ENCODE measurements around the gene GRIP2.

The GRIP2 gene

DNA sequence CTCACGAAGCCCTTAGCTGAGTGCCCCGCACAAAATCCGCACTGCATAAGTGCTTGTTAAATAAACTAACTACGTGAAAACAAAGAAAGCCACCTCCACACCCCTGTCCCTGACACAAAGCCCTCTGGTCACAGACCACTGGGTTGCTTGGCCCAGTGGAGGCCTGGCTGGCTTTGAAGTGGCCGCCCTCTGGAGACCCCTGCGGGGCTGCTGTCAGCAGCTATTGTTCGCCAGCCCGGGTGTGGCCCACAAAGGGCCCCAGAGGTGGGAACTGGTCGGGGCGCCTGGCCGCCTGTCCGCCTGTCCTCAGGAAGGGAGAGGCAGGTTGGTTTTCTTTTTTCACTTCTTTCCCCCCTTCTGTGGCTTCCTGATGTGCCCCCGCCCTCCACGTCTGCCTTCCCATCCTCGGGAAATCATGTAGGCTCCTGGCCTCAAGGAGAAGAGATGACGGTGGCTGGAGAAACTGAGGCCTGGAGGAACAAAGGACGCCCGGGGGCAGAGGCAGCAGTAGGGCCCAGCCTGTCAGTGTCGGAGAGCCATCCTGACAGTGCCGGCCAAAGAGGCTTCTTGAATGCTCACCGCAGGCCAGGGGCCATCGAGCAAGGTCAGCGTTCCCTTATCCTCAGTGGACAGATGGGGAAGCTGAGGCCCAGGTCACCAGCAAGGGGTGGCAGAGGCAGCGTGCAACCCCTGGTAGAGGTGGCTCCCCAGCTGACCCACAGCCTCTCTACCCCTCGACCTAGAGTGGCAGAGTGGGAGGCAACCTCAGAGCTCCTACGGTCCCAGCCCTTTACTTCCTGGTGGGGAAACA, 76.6 kb downstream of the GRIP2 start:
- DNase-seq: no peak

DNA sequence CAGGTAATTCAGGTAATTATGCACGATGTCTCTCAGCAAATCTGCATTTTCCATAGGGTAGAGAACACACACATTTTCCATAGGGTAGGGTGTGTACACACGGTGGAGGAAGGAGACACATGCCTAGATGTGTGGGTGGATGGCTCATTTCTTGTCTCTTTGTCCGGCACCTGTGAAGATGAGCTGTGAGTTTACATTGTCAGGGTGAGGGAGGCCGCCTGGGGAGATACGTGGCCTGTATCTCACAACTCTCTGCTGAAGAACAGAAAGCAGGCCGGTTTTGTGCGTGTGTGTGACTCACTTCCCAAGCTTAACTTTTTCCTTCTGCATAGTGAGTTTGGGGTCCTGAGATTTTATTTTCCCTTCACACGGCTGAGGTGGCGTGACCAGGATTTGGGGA, 77.4 kb downstream of the GRIP2 start:
- no peak for DNase-seq

DNA sequence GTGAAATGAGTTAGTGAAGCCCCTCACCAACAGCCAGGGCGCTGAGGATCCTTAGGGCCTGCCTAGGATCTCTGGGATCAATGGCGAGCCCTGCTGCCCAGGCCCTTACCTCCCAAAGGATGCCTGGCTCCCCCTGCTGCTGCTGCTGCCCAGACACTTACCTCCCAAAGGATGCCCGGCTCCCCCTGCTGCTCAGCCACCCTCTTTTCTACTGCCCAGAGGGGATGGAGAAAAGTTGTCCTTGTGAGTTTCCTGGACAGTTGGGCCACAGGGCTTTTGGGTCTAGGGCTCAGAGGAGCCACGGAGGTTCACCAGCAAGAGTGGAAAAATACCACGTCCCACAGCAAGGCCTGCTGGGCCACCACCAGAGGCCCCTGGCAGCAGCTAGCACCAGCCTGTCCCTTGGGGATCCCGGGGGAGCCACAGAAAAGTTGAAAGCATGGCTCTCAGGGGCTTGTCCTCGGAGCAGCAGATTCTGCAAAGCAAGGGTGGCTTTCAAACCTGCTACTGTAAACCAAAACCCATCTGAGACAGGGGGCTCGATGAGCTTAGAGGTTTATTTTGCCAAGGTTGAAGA, 78.3 kb downstream of the GRIP2 start:
- DNase-seq: peak; percentile 26

DNA sequence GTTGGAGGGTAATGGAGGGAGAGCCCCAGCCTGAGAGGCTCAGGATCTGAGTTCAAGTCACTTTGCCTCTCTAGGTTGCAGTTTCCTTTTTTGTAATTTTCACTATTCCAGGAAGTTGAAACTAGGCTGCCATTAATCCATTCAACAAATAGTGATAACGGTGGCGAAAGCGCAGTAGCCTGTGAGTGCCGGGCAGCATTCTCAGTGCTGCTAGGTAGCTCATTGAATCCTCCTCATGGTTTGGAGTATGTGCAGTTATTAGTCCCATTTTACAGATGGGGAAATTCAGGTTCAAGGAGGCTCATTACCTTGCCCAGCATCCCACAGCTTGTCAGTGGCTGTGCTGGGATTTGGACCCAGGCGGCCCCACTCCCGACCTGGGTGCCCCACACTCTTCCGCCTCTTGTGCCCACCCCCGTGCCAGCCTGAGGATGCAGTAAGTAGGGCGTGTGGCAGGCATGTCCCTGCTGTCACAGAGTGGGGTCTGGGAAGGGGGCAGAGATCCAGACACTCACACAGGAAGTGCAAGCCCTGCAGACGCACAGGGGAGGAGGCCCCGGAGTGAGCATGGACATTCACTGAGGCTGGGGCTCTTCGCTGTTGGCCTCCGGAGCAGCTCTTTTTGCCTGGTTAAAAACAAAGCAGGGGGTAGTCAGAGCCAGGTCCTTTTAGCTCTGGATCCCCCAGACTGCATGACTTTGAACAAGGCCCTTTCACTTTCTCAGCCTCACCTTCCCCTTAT, 79.0 kb downstream of the GRIP2 start:
- no peak for DNase-seq

DNA sequence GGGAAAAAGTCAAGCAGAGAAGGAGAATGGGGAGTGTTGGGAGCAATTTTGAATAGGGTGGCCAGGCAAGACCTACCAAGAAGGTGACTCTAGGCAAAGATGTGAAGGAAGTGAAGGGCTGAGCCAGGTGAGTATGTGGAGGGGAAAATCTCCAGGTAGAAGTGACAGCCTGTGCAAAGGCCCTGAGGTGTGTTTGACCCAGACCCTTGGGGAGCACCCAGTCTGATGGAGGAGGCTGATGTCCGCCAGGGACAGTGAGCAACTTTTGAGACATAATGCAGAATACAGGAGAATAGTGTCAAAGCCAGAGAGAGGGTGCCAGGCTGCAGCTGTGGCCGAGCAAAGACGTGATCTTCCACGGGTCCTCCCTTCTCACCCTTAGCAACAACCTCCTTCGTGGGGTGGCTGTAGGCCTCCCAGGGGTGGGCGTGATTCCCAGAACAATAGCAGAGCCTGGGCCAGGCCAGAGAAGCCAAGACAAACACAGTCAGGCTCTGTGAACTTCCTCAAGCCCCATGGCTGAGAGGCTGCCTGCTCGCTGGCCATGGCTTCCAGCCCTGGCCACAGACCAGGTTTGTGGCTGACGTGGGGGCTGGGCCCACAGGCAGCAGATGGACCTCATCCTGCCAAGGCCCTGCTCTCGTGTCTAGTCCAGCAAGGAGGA, 79.7 kb downstream of the GRIP2 start:
- DNase-seq: no peak

DNA sequence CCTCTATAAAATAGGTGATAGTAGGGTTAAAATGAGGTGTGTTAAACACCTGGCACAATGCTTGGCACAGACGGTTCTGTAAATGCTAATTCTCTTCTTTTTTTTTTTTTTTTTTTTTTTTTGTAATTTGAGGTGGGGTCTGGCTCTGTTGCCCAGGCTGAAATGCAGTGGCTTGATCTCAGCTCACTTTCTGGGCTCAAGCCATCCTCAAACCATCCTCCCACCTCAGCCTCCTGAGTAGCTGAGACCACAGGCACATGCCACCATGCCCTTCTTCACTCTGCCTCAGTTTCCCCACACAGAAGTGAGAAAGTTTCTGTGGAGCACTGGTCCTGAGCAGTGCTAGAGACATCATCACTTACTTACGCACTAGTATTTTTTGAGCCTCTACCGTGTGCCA, 80.4 kb downstream of the GRIP2 start:
- DNase-seq: no peak

DNA sequence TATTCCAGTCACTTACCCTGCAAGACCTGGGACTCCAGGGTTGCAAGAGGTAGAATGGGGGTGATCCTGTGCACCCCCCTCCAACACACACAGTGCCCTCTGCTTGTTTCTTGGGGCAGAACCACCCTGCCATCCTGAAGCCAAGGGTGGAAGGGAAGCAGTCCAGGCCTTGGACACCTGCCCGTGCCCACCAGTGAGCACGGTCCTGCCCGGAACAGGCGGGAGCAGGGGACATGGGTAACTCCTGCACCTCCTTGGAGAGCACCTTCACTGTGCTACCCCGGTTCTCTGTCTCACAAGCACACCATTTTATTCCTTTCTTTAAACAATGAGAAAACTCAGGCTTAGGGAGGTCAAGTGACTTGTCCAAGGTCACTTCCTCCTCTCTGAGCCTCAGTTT, 80.8 kb downstream of the GRIP2 start:
- DNase-seq: no peak

DNA sequence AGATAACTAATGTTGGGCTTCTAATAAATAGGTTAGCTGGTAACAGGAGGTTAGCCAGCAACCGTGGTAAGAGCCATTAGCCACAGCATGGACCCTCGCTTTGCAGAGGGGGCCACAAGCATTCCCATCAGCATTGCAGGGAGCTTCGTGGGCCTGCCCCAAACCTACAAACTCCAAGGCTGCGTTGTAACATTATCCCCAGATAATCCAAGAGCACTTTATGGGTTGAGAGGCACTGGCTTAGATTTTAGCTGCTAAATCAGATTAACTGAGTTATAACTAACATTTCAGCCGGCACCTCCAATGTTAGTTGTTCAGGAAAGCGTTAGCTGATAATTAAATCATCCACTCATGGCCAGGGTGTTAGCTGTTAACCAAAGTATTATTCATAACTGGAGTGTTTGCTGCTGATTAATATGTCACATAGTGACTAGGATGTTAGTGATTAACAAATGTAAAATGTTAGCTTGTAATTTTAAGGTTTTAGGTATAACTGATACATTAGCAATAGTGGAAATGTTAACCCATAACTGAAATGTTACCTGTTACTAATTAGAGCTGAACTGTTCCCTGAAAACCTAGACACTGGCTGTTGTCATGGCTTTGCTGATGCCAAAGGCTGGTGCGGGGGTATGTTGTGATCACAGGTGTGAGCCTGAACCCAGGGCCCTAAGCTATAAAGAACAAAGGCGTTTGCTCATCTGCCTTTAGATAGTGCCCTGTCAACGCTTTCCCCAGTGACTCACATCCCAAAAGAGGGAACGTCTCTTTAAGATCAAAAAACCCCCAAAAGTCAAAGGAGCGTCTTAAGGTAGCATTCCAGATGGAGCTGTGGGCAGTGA, 81.5 kb downstream of the GRIP2 start:
- DNase-seq: no peak

DNA sequence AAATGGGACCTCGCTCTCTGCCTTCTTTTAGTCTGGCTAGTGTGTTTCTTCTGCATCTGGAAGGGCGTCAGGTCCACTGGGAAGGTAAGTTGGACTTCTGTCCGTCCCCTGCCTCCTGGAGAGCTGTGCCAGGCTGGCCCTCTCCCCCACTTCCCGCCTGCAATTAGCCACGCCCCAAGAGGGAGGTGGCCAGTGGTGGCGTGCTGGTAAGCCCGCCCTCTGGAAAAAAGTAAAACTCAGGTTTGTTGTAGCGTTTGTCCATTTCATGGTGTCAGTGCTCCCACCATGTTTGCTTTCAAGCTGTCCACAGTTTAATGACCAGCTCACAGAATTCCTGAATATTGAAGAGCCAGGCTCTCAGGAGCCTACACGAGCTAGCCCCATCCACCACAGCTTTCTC, 82.1 kb downstream of the GRIP2 start:
- no peak for DNase-seq

DNA sequence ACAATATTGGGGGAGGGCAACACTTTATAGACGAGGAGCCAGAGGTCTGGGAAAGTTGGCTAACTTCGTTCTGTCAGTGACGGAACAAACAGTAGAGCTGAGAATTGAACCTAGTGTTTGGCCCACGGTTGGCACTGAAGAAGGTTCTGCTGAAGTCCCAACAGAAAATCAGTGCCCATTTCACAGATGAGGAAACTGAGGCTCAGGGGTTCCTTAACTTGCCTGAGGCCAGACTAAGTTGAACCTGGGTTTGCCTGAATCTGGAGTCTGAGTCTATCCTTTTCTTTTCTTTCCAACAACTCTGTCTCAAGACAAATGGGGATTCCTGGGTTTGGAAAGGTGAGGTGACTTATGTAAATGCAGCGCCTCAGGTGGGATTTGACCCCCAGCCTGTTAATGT, 82.7 kb downstream of the GRIP2 start:
- no peak for DNase-seq

DNA sequence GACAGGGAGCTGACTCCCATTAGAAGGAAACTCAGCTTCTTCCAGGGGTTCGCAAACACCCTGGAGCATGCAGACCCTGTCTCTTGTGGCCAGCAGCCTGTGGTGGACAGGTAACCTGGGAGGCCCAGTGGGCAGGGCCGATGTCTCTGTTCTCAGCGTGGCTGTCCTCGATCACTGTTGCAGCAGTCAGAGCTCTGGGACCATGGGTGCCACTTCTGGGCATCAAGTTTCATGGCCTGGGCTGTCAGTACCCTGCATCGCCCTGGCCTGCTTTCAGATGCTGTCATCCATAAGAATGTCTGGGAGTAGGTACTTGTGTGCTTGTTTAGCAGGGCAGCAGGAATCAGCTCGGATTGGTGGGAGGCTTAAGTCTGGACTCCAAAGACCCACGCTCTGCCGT, 83.3 kb downstream of the GRIP2 start:
- no peak for DNase-seq

DNA sequence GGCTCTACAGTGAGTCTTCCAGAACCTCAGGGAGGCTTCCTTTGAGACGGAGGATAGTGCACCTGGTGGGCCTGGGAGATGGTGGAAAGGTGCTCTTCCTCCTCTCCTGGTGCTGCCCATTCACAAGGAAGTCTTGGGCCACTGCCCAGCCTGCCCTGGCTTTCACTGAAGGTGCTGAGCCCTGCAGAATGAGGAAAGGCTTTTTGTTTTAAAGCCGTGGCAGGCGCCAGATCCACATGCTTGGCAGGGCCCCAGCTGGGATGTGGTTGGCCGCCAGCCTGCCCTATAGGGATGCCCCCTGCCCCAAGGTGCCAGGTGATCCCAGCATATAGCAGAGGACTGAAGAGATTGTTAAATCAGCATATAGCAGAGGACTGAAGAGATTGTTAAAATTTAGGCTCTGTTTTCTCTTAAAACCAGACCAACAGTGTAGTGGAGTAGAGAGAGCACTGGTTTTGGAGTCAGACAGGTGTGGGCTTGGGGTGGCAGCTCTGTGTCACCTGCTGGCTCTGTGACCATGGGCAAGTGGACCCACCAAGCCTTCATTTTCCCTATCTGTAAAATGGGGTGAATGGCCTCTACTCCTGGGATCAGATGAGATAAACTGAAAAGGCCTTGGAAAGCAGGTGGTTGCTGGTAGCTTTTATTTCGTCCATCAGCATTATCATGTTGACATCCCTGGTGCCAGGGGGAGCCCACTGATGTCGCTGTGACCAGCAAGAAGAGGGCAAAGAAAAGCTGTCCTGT, 84.4 kb downstream of the GRIP2 start:
- DNase-seq: no peak

DNA sequence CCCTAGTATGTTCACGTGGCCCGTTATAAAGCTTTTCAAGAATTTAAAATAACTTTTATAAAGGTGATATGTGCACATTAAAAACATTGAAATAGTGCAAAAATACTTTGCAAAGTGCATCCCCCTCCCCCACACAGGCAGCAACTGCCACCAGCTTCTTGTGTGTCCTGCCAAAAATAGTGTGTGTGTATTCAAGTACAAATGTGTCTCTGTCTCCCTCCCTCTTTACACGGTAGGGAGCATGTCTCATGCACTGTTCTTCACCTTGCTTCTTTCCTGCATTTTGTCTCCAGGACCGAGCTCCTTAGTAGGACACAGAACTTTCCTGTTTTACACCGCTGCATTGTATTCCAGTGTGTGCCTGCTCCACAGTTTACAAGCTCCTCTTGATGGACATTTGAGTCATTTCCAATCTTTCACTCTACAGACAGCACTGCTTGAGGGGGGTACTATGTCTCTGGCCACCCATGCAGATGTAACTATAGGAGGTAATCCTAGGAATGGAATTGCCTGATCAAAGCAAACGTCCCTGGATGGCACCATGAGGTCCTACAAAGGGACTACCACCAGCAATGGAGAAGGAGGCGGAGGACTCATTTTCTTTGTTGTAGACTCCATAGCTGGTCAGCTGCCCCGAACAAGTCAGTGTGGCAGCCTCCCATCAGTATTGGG, 85.4 kb downstream of the GRIP2 start:
- DNase-seq: no peak

DNA sequence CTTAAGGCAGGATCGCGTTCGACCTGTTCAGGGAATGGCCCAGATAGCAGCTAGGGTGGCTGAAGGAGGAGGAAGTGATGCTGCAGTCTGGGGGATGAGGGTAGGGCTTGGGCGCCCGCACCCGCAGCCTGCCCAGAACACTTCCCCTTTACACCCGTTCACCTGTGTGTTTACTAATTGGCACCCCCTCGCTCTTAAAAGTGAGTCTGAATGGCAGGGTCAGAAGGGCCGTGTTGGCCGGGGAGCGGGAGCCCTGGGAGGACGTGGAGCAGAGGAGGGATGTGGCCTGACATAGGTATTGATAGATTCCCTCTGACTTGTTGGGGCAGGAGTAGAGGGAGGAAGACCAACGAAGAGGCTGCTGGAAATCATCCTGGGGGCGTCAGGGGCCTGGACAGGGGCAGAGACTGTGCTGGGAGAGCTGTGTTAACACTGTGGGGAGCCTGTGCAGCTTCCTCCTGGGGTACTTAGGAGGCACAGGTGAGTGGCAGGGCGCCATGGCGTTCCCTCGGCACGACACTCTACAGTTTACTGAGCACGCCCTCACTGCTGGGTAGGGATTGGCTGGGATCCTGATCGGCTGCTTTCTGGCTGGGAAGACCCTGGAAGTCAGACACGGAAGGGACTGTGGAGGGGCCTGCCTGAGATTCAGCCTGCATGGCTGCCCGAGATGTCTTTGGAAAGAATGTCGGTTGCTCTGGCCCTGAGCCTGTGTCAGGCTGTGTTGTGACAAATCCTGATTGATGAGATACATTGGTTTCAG, 86.1 kb downstream of the GRIP2 start:
- DNase-seq: no peak

DNA sequence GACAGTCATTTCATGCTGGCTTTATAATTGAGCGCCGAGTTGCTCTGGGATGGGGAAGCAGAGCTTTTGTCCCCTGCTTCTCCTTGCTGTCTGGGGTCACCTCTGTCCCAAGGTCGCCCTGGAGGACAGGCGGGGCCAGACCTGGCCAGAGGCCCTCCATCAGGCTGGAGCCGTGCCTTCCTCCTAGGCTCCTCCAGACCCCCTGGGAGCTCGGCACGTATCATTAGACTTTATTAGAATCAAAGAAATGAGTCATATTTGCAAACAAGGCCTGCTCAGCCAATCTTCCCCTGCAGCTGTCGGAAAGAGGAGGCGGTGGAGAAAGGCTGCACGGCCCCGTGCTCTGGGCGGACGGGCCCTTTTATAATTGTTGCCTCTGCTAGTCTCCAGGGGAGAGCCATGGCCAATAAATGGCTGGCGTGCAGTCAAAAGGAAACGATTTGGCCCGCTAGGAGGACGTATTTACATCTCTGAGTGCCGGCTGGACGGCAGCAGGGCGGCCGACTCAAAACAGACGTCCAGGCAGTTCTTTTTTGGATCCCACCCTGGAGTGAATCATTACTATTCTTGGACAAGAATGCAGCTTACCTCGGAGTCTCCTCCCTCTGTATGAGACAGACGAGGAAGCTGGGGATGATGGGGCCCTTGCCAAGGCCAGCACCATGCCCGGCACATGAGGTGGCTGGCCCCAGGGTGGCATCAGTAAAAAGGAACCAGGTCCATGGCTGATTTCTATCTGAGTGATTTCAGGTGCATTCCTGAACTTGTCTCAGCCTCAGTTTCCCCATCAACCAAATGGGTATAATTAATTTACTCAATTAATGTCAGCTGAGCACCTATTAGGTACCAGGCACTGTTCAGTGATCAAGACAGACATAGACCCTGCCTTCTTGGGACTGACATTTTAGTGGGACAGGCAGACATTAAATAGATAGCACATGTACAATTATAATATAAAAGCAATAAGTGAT, 87.1 kb downstream of the GRIP2 start:
- peak; percentile 62 for DNase-seq

DNA sequence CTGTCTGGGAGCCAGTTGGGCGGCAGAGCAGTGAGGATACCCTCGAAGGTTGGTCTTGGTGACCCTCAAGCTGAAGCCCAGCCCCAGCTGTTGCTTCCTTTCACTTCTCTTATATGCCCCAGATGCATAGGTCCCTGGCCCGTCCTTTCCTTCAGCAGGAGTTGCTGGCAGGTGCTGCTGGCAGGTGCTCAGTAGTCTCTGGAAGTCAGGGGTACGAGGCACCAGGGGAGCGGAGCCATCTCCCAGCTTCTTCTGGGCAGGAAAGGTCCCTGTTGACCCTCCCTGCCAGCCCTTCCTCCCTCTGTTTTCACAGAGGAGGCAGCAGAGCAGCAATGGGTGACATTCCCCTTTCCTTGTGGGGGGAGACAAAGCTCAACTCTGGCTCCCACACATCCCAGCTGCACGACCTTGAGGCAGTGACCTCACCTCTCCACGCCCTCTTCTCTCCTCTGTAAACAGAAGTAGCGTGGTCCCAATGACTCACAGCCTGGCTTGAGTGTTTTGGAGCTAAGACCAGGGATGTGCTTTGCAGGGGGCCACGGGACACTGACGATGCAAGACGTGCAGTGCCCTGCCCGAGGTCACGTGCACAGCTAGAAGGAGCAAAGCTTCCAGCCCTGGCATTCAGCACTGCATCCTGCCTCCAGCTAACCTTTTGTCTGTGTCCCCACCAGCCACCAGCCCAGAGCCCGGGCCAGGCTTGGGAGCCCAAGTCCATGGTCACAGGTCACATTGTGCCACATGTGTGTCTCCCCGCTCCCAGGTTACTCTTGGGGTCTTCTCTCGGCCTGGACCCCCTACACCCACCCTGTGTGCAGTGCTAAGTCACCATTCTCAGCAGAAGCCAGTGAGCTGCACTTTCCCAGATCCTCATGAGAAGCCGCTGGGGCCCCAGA, 88.0 kb downstream of the GRIP2 start:
- no peak for DNase-seq

DNA sequence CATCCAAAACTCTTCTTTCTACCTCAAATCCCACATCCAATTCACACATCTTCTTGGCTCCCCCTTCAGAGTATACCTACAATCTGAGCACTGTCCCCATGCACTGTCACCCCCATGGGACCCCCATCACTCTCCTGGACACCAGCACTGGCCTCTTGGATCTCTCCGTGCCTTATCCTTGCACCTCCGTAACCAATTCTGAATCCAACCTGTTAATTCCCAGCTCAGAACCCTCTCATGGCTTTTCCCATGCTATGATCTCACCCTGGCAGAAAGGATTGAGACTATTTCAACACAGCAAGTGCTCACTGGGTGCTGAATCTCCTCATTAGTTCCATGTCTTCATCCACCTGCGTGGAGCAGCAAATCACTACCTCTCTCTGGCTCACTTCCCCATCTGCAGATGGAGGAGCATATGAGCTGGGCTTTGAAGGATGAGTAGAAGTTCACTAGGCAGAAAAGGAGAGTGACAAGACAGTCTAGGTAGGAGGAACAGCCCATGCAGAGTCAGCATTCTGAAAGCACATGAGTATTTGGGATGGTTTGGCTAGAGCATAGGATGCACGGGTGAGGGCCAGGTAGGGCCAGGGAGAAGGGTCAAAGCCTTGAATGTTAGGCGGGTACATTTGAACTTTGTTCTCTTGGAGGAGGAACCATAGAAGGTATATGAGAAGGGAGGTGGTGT, 89.1 kb downstream of the GRIP2 start:
- DNase-seq: no peak

DNA sequence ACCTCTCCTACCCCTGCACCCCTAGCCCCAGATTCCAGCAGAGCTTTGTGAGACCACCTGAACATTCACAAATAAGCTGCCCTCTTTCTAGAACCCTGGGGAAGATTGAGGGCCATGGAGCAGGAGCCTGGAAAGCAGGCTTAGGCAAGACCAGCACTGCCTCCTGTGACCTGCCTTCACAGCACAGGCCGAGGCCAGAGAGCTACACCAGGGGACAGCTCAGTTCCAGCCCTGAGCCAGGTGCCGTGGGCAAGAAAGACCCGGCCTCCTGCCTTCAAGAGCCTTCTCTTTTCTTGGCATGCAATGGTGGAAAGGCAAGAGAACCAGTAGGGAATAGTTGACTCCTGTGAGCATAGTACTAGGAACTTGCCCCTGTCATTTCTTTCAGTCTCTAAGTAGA, 89.6 kb downstream of the GRIP2 start:
- no peak for DNase-seq

Measured in NCI-H1105 treated with DMSO at 0.1 percent for 48 hours (cell line).